HEK293 (cell line): ENCODE data around the gene NRF1.

ENCODE experiments used
- CTCF ChIA-PET: fragments of 350-600 bp; formaldehyde crosslinking; extraction: SDS; loops from one replicate; lab custom pipeline; 2021; ENCODE audit warnings: antibody characterized with exemption; lab: Yijun Ruan, JAX
- POLR2A ChIA-PET: fragments of 300-600 bp; formaldehyde crosslinking; extraction: SDS; loops from one replicate; lab custom pipeline; 2020; ENCODE audit warnings: antibody characterized with exemption, inconsistent platforms; lab: Yijun Ruan, JAX
- H3K27ac ChIP-seq: fragments of 200-500 bp; sonication (Bioruptor generic); 2 replicates; pipeline ENCODE4 v1.5.1; 2014; ENCODE audit warnings: low read depth, low read length, control low read depth, inconsistent platforms; ENCODE audit errors: extremely low read depth
- H3K36me3 ChIP-seq, 2 experiments: fragments of 200-500 bp in 1 of 2; sonication (Bioruptor generic) in 1 of 2; 1 replicate in 1 of 2; 2 replicates in 1 of 2; pipeline ENCODE4 v1.5.1; 2014 to 2017; ENCODE audit warnings: inconsistent platforms in 2 of 2, low read length in 2 of 2; ENCODE audit not compliant: control insufficient read depth in 2 of 2, insufficient read depth in 1 of 2
- H3K4me1 ChIP-seq: fragments of 200-500 bp; sonication (Bioruptor generic); 2 replicates; pipeline ENCODE4 v1.5.1; 2014; ENCODE audit warnings: mild to moderate bottlenecking, low read length, inconsistent platforms; ENCODE audit not compliant: control insufficient read depth, insufficient read depth
- H3K4me3 ChIP-seq: 2 replicates; pipeline ENCODE4 v1.5.1; 2011; ENCODE audit warnings: low read depth, mild to moderate bottlenecking, control low read depth, low read length, moderate library complexity
- H3K9me3 ChIP-seq: fragments of 200-500 bp; sonication (Bioruptor generic); 2 replicates; pipeline ENCODE4 v1.5.1; 2014; ENCODE audit warnings: low read depth, low read length, inconsistent platforms; ENCODE audit not compliant: control insufficient read depth, insufficient read depth
- GFI1B ChIP-seq: fragments of 450-650 bp; formaldehyde crosslinking; IDR thresholded peaks from 2 replicates; pipeline ENCODE4 v1.5.1; 2016; ENCODE audit warnings: missing biosample characterization, missing genetic modification characterization
- OSR2 ChIP-seq: fragments of 450-650 bp; formaldehyde crosslinking; IDR thresholded peaks from 2 replicates; pipeline ENCODE4 v1.5.1; 2016; ENCODE audit warnings: missing biosample characterization, missing genetic modification characterization
- REPIN1 ChIP-seq: fragments of 450-650 bp; formaldehyde crosslinking; IDR thresholded peaks from 2 replicates; pipeline ENCODE4 v1.5.1; 2017; ENCODE audit warnings: missing biosample characterization, missing genetic modification characterization, low read depth
- SETDB1 ChIP-seq: IDR thresholded peaks from one replicate; pipeline ENCODE4 v1.6.1; 2017; ENCODE audit warnings: mild to moderate bottlenecking, low read length, moderate library complexity, mixed read lengths; ENCODE audit not compliant: insufficient read length
- ZNF292 ChIP-seq: fragments of 450-650 bp; formaldehyde crosslinking; IDR thresholded peaks from 2 replicates; pipeline ENCODE4 v1.5.1; 2016; ENCODE audit warnings: low read depth, missing biosample characterization, missing genetic modification characterization, borderline replicate concordance
- ZNF501 ChIP-seq: fragments of 450-650 bp; formaldehyde crosslinking; IDR thresholded peaks from 2 replicates; pipeline ENCODE4 v1.5.1; 2016; ENCODE audit warnings: missing biosample characterization, missing genetic modification characterization
- ZNF558 ChIP-seq: fragments of 450-650 bp; formaldehyde crosslinking; IDR thresholded peaks from 2 replicates; pipeline ENCODE4 v1.5.1; 2016; ENCODE audit warnings: missing biosample characterization, missing genetic modification characterization
- ZNF600 ChIP-seq: fragments of 450-650 bp; formaldehyde crosslinking; IDR thresholded peaks from 2 replicates; pipeline ENCODE4 v1.5.1; 2016; ENCODE audit warnings: missing biosample characterization, missing genetic modification characterization
- ZNF624 ChIP-seq: fragments of 450-650 bp; formaldehyde crosslinking; IDR thresholded peaks from 2 replicates; pipeline ENCODE4 v1.5.1; 2017; ENCODE audit warnings: missing biosample characterization, missing genetic modification characterization
- ZNF701 ChIP-seq: fragments of 450-650 bp; formaldehyde crosslinking; IDR thresholded peaks from 2 replicates; pipeline ENCODE4 v1.5.1; 2016; ENCODE audit warnings: missing biosample characterization, missing genetic modification characterization
- ZNF76 ChIP-seq: fragments of 450-650 bp; formaldehyde crosslinking; IDR thresholded peaks from 2 replicates; pipeline ENCODE4; 2016; ENCODE audit warnings: low read depth, missing biosample characterization, missing genetic modification characterization, borderline replicate concordance
- ZNF791 ChIP-seq: fragments of 450-650 bp; formaldehyde crosslinking; IDR thresholded peaks from 2 replicates; pipeline ENCODE4 v1.5.1; 2016; ENCODE audit warnings: missing biosample characterization, missing genetic modification characterization
- ZSCAN30 ChIP-seq: fragments of 450-650 bp; IDR thresholded peaks from 2 replicates; pipeline ENCODE4 v1.5.1; 2018; ENCODE audit warnings: missing biosample characterization, mild to moderate bottlenecking, missing genetic modification characterization, moderate library complexity
- ZXDB ChIP-seq: fragments of 450-650 bp; formaldehyde crosslinking; IDR thresholded peaks from 2 replicates; pipeline ENCODE4 v1.5.1; 2016; ENCODE audit warnings: missing biosample characterization, missing genetic modification characterization
- TF ChIP-seq, protein P1 (sequence below): fragments of 450-650 bp; formaldehyde crosslinking; IDR thresholded peaks from 2 replicates; pipeline ENCODE4 v1.5.1; 2017; ENCODE audit warnings: missing biosample characterization, missing genetic modification characterization
- TF ChIP-seq, protein P2 (sequence below): fragments of 450-650 bp; IDR thresholded peaks from 2 replicates; pipeline ENCODE4 v1.5.1; 2018; ENCODE audit warnings: missing biosample characterization, missing genetic modification characterization
- TF ChIP-seq, protein P3 (sequence below): fragments of 450-650 bp; formaldehyde crosslinking; IDR thresholded peaks from 2 replicates; pipeline ENCODE4 v1.5.1; 2016; ENCODE audit warnings: missing biosample characterization, missing genetic modification characterization
- TF ChIP-seq, protein P4 (sequence below): fragments of 450-650 bp; formaldehyde crosslinking; optimal IDR thresholded peaks from 2 replicates; pipeline ENCODE3; 2016; ENCODE audit warnings: missing biosample characterization, mild to moderate bottlenecking, missing genetic modification characterization
- TF ChIP-seq, protein P5 (sequence below): IDR thresholded peaks from 2 replicates; pipeline ENCODE4 v1.6.1; 2011; ENCODE audit warnings: mild to moderate bottlenecking, low read depth, low read length, borderline replicate concordance
- TF ChIP-seq, protein P6 (sequence below): fragments of 450-650 bp; formaldehyde crosslinking; IDR thresholded peaks from 2 replicates; pipeline ENCODE4 v1.5.1; 2016; ENCODE audit warnings: missing biosample characterization, missing genetic modification characterization

Gene NRF1

DNA sequence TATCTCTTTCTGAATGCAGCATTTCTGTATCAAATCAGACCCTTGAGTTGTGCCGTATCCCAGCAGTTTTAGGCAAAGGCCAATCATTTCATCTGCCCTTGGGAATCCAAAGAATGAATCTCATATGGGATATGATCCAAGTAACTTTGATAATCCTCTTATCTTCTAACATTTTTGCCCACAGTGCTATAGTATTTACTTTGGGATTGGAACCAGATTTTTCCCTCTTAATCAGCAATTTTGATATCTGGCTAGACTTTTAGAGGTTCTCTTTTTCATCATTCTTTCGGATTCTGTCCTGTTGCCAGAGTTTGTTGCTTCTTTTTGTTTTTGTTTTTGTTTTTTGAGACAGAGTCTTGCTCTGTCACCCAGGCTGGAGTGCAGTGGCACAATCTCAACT lies 118.0 kb downstream of the NRF1 start:
- POLR2A ChIA-PET, result no interaction called here

More for the DNA sequence above, 118.0 kb downstream of the NRF1 start:
- Histone ChIP-seq H3K4me3 (no peak overlapping the region), H3K9me3 (no peaks in the 10 kb centered on the region), H3K4me1 (no peaks in the 10 kb centered on the region), H3K27ac (no peak overlapping the region), H3K36me3 (peaks cover 23 to 46% of the 10 kb centered on the region in 2 experiments)
- TF ChIP-seq, protein P1, sequence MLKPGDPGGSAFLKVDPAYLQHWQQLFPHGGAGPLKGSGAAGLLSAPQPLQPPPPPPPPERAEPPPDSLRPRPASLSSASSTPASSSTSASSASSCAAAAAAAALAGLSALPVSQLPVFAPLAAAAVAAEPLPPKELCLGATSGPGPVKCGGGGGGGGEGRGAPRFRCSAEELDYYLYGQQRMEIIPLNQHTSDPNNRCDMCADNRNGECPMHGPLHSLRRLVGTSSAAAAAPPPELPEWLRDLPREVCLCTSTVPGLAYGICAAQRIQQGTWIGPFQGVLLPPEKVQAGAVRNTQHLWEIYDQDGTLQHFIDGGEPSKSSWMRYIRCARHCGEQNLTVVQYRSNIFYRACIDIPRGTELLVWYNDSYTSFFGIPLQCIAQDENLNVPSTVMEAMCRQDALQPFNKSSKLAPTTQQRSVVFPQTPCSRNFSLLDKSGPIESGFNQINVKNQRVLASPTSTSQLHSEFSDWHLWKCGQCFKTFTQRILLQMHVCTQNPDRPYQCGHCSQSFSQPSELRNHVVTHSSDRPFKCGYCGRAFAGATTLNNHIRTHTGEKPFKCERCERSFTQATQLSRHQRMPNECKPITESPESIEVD (tag by site-specific recombination), result no peak
- TF ChIP-seq, protein P2, sequence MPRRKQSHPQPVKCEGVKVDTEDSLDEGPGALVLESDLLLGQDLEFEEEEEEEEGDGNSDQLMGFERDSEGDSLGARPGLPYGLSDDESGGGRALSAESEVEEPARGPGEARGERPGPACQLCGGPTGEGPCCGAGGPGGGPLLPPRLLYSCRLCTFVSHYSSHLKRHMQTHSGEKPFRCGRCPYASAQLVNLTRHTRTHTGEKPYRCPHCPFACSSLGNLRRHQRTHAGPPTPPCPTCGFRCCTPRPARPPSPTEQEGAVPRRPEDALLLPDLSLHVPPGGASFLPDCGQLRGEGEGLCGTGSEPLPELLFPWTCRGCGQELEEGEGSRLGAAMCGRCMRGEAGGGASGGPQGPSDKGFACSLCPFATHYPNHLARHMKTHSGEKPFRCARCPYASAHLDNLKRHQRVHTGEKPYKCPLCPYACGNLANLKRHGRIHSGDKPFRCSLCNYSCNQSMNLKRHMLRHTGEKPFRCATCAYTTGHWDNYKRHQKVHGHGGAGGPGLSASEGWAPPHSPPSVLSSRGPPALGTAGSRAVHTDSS, result no peak
- no peak for TF ChIP-seq ZXDB (tag by site-specific recombination)
- no peak for TF ChIP-seq ZNF501
- TF ChIP-seq ZNF791 (tag by site-specific recombination), result no peak
- no peak for TF ChIP-seq ZNF624 (tag by site-specific recombination)
- TF ChIP-seq, protein P3, sequence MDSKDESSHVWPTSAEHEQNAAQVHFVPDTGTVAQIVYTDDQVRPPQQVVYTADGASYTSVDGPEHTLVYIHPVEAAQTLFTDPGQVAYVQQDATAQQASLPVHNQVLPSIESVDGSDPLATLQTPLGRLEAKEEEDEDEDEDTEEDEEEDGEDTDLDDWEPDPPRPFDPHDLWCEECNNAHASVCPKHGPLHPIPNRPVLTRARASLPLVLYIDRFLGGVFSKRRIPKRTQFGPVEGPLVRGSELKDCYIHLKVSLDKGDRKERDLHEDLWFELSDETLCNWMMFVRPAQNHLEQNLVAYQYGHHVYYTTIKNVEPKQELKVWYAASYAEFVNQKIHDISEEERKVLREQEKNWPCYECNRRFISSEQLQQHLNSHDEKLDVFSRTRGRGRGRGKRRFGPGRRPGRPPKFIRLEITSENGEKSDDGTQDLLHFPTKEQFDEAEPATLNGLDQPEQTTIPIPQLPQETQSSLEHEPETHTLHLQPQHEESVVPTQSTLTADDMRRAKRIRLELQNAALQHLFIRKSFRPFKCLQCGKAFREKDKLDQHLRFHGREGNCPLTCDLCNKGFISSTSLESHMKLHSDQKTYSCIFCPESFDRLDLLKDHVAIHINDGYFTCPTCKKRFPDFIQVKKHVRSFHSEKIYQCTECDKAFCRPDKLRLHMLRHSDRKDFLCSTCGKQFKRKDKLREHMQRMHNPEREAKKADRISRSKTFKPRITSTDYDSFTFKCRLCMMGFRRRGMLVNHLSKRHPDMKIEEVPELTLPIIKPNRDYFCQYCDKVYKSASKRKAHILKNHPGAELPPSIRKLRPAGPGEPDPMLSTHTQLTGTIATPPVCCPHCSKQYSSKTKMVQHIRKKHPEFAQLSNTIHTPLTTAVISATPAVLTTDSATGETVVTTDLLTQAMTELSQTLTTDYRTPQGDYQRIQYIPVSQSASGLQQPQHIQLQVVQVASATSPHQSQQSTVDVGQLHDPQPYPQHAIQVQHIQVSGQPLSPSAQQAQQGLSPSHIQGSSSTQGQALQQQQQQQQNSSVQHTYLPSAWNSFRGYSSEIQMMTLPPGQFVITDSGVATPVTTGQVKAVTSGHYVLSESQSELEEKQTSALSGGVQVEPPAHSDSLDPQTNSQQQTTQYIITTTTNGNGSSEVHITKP, result no peak
- TF ChIP-seq, protein P4, sequence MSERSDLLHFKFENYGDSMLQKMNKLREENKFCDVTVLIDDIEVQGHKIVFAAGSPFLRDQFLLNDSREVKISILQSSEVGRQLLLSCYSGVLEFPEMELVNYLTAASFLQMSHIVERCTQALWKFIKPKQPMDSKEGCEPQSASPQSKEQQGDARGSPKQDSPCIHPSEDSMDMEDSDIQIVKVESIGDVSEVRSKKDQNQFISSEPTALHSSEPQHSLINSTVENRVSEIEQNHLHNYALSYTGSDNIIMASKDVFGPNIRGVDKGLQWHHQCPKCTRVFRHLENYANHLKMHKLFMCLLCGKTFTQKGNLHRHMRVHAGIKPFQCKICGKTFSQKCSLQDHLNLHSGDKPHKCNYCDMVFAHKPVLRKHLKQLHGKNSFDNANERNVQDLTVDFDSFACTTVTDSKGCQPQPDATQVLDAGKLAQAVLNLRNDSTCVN, result no peak
- no peak for TF ChIP-seq GFI1B (tag by site-specific recombination)
- no peak for TF ChIP-seq REPIN1 (tag by site-specific recombination)
- TF ChIP-seq, protein P5, sequence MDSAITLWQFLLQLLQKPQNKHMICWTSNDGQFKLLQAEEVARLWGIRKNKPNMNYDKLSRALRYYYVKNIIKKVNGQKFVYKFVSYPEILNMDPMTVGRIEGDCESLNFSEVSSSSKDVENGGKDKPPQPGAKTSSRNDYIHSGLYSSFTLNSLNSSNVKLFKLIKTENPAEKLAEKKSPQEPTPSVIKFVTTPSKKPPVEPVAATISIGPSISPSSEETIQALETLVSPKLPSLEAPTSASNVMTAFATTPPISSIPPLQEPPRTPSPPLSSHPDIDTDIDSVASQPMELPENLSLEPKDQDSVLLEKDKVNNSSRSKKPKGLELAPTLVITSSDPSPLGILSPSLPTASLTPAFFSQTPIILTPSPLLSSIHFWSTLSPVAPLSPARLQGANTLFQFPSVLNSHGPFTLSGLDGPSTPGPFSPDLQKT, result no peak
- TF ChIP-seq OSR2 (tag by site-specific recombination), result no peak
- TF ChIP-seq, protein P6, sequence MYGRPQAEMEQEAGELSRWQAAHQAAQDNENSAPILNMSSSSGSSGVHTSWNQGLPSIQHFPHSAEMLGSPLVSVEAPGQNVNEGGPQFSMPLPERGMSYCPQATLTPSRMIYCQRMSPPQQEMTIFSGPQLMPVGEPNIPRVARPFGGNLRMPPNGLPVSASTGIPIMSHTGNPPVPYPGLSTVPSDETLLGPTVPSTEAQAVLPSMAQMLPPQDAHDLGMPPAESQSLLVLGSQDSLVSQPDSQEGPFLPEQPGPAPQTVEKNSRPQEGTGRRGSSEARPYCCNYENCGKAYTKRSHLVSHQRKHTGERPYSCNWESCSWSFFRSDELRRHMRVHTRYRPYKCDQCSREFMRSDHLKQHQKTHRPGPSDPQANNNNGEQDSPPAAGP (tag by site-specific recombination), result no peak
- no peak for TF ChIP-seq ZNF701 (tag by site-specific recombination)
- no peak for TF ChIP-seq ZNF600 (tag by site-specific recombination)
- no peak for TF ChIP-seq ZNF292 (tag by site-specific recombination)
- no peak for TF ChIP-seq ZNF558
- no peak for TF ChIP-seq SETDB1
- TF ChIP-seq ZSCAN30 (tag by site-specific recombination), result no peak
- no peak for TF ChIP-seq ZNF76 (tag by site-specific recombination)
- CTCF ChIA-PET, result no interaction called here
